CD4-positive, alpha-beta T cell treated with Interleukin-4 for 1 hour (primary cell): ENCODE results near the gene NSRP1.
"Not testable (repeated sequence)": the region's sequence is repeated elsewhere in the genome, so short reads cannot be mapped to it uniquely, and the experiment has no call there.

ENCODE experiments used
- DNase-seq, 2 donors: peaks; one replicate each; pipeline ENCODE4 v3.0.0-alpha.2; 2020 to 2022

NSRP1 gene

GRCh38 chr17:30116661-30117551 is at the start of gene NSRP1:
Gene NSRP1 (plus strand): TSS chr17:30116816. CDS start chr17:30116844, 28 bp downstream.
- DNase-seq = peak; percentile 94

GRCh38 chr17:30068465-30068864 is 48.2 kb upstream of the NSRP1 start:
- no peak for DNase-seq

GRCh38 chr17:30074254-30074653 is 42.4 kb upstream of the NSRP1 start:
- no peak for DNase-seq

- DNase-seq = no peak
Observed at GRCh38 chr17:30074730-30075129, 41.9 kb upstream of the NSRP1 start.

- DNase-seq = no peak
Observed at GRCh38 chr17:30082773-30083172, 33.8 kb upstream of the NSRP1 start.

GRCh38 chr17:30084788-30085187 is 31.8 kb upstream of the NSRP1 start:
- DNase-seq = no peak

- no peak for DNase-seq
Observed at GRCh38 chr17:30086896-30087295, 29.7 kb upstream of the NSRP1 start.

GRCh38 chr17:30087431-30087830 is 29.2 kb upstream of the NSRP1 start:
- DNase-seq = not testable (repeated sequence)

- no peak for DNase-seq
Observed at GRCh38 chr17:30091121-30091670, 25.4 kb upstream of the NSRP1 start.

- no peak for DNase-seq
Observed at GRCh38 chr17:30091771-30092170, 24.8 kb upstream of the NSRP1 start.

GRCh38 chr17:30092886-30093285 is 23.7 kb upstream of the NSRP1 start:
- no peak for DNase-seq

GRCh38 chr17:30093463-30094147 is 23.0 kb upstream of the NSRP1 start:
- DNase-seq = peak; percentile 36 to 75

GRCh38 chr17:30095507-30096244 is 20.9 kb upstream of the NSRP1 start:
- peak in 1 of 2 donors; percentile 16 for DNase-seq

GRCh38 chr17:30101686-30102390 is 14.8 kb upstream of the NSRP1 start:
- DNase-seq = no peak

- DNase-seq = no peak
Observed at GRCh38 chr17:30103921-30104320, 12.7 kb upstream of the NSRP1 start.

GRCh38 chr17:30104575-30105339 is 11.9 kb upstream of the NSRP1 start:
- DNase-seq = peak; percentile 77 to 87

GRCh38 chr17:30112794-30113193 is 3.8 kb upstream of the NSRP1 start:
- DNase-seq = no peak

- peak in 1 of 2 donors; percentile 21 for DNase-seq
Observed at GRCh38 chr17:30113213-30113612, 3.4 kb upstream of the NSRP1 start.

- no peak for DNase-seq
Observed at GRCh38 chr17:30116345-30116660, 313 bp upstream of the NSRP1 start.

- no peak for DNase-seq
Observed at GRCh38 chr17:30117675-30118081, 1.1 kb downstream of the NSRP1 start.

- DNase-seq = not testable (repeated sequence)
Observed at GRCh38 chr17:30118635-30119034, 2.0 kb downstream of the NSRP1 start.
